Aortic smooth muscle cell (primary cell): ENCODE measurements around the gene ZDHHC16. TPM values are rescaled to one million over a fixed set of nuclear protein-coding genes. Genes with fewer than 3 reads are reported as not detected.

Experiments
- total RNA-seq: library from RNA; depleted of rRNA; stranded (reverse); fragments of >200 nt; gene quantifications from 2 replicates; pipeline ENCODE4 v1.2.3, GENCODE V29; 2014

Gene ZDHHC16
- 35.0 and 38.7 TPM in 2 replicates for total RNA-seq

DNA sequence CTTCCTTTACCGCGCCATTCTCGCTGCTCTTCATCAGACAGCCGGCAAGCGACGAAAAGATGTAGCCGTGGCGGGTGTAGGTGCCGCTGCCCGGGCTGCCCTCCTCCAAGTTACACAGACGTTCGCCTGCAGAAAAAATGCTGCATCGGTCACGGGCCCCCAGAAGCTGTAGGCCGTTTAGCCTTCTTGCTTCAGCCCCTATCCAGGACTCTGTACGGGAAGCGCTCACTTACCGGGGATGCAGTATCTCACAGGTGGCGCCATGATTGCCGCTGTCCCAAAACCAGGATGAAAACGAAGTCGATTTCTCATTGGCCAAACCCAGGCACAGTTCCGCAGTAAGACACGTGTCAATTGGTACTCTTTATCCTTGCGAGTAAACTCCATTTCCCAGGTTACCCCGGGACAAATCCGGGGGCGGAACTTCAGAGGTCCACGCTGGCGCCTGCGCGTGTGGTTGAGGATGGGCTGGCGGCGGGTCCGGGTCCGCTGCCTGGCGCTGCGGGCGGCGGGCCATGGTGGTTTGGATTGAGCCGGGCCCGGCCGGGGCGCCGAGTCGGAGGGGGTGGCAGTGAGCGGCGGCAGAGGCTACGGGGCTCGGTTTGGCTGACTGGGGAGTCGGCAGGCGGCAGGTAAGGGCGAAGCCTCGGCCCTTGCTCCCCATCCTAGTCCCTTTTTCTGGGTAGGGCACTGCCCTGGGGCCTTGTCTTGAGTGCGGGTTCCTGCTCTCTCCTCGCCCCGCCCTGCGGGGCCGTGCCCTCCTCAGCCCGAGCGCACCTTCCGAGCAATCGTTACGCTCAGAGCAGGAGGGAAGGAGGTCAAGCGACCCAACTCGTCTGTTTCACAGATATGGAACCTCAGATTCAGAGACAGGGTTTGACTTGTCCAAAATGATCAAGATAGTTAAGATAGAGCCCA, at the start of gene ZDHHC16, which contains the start of gene EXOSC1:
Gene ZDHHC16 (plus strand): TSS at position 454 of the 918 bp plus-strand sequence. CDS start 5,501 bp downstream, outside the sequence.
Gene EXOSC1 (minus strand): TSS at position 285 of the 918 bp plus-strand sequence. CDS start 21 bp downstream, at position 264.

DNA sequence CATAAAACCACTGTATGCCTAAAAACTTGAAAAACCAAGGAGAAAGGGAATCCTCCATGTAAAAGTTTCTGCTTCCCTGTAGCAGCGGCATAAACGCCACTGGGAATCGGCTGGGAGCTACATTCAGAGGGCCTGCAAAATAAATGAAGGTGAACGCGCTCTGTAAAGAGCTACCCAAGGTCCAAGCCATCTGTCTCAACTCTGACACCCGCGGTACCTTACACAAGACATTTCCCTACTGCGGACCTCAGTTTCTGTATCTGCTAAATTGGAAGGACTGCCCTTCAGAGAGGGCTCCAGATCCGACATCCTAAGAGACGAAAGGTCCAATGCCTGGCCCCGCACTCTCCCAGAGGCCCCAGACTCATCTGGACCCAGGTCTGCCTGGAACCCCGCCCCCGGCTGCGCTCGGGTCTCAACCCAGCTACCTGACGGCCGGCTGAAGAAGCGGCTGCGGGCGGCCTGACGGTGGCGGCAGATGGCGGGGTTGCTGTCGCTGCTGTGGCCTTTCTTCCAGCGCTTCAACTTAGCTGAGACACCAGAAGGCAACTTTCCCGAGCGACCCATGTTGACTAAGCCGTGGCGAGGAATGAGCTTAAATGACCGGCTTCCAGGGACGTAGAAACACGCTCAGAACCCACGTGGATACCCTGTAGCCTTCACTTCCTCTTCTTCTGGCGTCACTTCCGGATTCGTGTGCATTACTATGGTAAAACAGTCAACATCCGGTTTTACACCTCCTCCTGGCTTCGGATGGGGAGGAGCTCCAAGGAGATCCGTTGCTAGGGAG, 45.1 kb upstream of the ZDHHC16 start, which contains the start of gene RRP12:
Gene RRP12 (minus strand): TSS at position 676 of the 790 bp plus-strand sequence. CDS start 109 bp downstream, at position 567.

DNA sequence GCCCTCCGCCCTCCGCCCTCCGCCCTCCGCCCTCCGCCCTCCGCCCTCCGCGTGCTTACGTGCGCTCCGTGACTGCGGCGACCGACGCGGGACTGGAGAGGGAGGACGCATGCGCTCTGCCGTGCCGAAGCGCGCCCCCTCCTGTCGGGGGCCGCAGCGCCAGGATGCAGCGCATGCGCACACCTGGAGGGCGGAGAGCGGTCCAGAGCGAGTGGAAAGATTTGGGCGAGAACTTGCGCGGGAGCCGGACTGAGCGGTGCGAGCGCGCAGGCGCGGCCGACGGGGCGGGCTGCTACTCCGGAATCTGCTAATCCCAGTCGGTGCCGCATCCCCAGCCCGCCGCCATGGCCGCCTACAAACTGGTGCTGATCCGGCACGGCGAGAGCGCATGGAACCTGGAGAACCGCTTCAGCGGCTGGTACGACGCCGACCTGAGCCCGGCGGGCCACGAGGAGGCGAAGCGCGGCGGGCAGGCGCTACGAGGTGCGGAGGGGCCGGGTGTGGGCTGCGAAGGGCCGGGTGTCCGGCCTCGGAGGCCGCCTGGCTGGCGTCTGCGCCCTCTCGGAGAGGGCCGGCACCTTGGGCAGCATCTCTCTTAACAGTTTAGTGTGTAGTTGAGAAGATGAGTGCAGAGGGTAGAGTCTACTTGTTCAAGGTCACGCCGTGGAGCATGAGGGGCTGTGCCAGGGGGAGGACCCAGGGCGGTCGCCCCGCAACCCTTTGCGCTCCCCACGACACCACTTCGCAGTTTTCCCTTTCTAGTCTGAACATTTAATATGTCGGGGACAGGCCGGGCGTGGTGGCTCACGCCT, 19.8 kb upstream of the ZDHHC16 start, which contains the start of gene PGAM1:
Gene PGAM1 (plus strand): TSS at position 228 of the 812 bp plus-strand sequence. CDS start 117 bp downstream, at position 345.

DNA sequence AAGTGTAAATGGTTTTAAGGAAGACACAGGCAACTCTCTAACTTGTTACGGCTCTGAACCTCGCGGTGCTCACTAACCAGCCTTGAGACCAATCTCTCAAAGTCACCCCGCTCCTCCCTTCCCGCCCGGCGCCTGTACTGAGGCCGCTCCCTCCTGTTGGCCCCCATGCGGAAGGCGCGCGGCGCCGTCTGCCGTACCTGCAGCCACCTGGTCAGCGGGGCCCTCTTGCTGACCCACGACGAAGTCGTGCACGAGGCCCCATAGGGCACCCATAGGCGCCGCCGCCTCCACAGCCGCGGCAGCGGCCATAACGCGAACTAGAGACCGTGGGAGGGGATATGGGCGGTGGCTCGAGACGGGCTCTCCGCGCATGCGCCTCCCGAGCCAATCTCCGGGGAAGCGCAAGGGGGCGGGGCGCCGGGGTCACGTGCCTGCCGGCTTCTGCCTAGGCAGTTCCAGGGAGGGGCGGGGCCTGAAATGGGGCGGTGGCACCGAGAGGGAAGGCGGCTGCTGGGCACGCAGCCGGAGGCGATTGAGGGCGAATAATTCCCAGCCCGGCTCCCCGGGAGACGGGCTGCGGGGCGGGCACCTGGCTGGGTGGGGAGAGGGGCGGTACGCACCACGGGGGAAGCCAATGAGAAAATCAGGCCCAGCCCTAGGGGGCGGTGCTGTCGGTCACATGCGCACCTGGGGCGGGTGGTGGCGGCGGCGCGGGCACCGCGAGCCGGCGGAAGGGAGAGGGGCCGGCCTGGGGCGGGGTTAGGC, 52.3 kb downstream of the ZDHHC16 start, which contains the start of gene MMS19:
Gene MMS19 (minus strand): TSS at position 347 of the 765 bp plus-strand sequence. CDS start 38 bp downstream, at position 309.

DNA sequence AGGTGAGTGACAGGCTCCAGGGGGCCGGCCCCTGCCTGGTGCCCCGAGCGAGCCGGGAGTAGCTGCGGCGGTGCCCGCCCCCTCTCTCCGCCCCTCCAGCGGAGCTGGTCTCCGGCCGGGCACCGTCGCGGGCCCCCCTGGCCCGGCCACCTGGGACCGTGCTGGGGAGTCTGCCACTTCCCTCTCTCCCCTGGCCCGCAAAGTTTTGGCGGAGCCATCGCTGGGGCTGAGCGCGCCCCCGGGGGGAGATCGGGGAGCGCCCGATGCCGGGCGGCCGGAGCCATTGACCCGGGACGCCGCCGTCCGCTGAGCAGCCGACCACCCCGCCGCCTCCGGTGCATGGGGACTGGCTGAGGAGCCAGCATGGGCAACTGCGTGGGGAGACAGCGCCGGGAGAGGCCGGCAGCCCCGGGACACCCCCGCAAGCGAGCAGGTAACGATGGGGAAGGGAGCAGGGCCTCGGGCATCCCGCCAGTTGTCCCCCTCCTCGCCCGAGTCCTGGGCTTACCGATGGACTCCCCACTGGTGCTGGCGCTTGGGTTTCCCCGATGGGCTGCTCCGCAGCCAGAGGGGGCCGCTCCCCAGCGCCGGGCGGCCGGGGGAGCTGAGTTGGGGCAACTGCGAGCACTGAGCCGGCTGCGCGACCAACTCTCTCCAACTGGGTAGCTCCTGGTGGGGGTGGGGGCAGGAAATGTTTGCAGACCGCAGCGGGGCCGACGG, 53.0 kb downstream of the ZDHHC16 start, which contains the start of gene UBTD1:
Gene UBTD1 (plus strand): TSS at position 84 of the 720 bp plus-strand sequence. CDS start 280 bp downstream, at position 364.

Other genes with a start within 250 kb of the ZDHHC16 start
- gene ARHGAP19, start 153.5 kb upstream of the ZDHHC16 start, total RNA-seq = 8.1 and 9.1 TPM in 2 replicates
- gene FRAT1, start 126.9 kb upstream of the ZDHHC16 start, total RNA-seq = 1.7 and 2.1 TPM in 2 replicates
- gene FRAT2, start 111.4 kb upstream of the ZDHHC16 start, total RNA-seq = 4.4 and 5.4 TPM in 2 replicates
- 10.1 and 15.7 TPM in 2 replicates for gene RRP12, start 44.8 kb upstream of the ZDHHC16 start, total RNA-seq
- 224 and 247 TPM in 2 replicates for gene PGAM1, start 20.0 kb upstream of the ZDHHC16 start, total RNA-seq
- gene EXOSC1, start 169 bp upstream of the ZDHHC16 start, total RNA-seq = 27.9 and 32.0 TPM in 2 replicates
- gene MMS19, start 52.2 kb downstream of the ZDHHC16 start, total RNA-seq = 46.2 and 49.2 TPM in 2 replicates
- gene UBTD1, start 52.7 kb downstream of the ZDHHC16 start, total RNA-seq = 22.5 and 22.9 TPM in 2 replicates
- gene ANKRD2, start 126.6 kb downstream of the ZDHHC16 start, total RNA-seq = 0.50 and 1.5 TPM in 2 replicates
- 2.5 and 3.3 TPM in 2 replicates for gene HOGA1, start 138.2 kb downstream of the ZDHHC16 start, total RNA-seq
- gene C10orf62, start 143.5 kb downstream of the ZDHHC16 start, total RNA-seq = 0.12 and 0.13 TPM in 2 replicates
- gene MORN4, start 187.3 kb downstream of the ZDHHC16 start, total RNA-seq = 7.8 and 10.4 TPM in 2 replicates
- 23.3 and 25.0 TPM in 2 replicates for gene PI4K2A, start 194.5 kb downstream of the ZDHHC16 start, total RNA-seq
- 12.9 and 19.2 TPM in 2 replicates for gene AVPI1, start 241.1 kb downstream of the ZDHHC16 start, total RNA-seq